Activated CD4-positive, alpha-beta T cell treated with anti-CD3 and anti-CD28 coated beads, Interleukin-2, amount 10 ng/mL, durations not matched to agents 24 days and 14 days (primary cell): ENCODE data around the gene PMFBP1. TPM values are rescaled to one million over a fixed set of nuclear protein-coding genes. Genes with fewer than 3 reads are reported as not detected.
A peak's percentile ranks its signal among the peaks of the same experiment; 100 is the strongest.
"Not testable (repeated sequence)": the region's sequence is repeated elsewhere in the genome, so short reads cannot be mapped to it uniquely, and the experiment has no call there.

Experiments
- DNase-seq: peaks from one replicate; pipeline ENCODE4 v3.0.0; 2022
- H3K27ac Mint-ChIP-seq: one replicate; pipeline ENCODE4 v1.8.0; 2022; ENCODE audit warnings: mild to moderate bottlenecking, mixed read lengths
- H3K27me3 Mint-ChIP-seq: one replicate; pipeline ENCODE4 v1.8.0; 2022; ENCODE audit warnings: mixed read lengths
- H3K36me3 Mint-ChIP-seq: one replicate; pipeline ENCODE4 v1.8.0; 2022; ENCODE audit warnings: low read depth, mild to moderate bottlenecking, mixed read lengths
- H3K4me1 Mint-ChIP-seq: one replicate; pipeline ENCODE4 v1.8.0; 2021; ENCODE audit warnings: mixed read lengths
- H3K4me3 Mint-ChIP-seq: one replicate; pipeline ENCODE4 v1.8.0; 2022; ENCODE audit warnings: mild to moderate bottlenecking, moderate library complexity, mixed read lengths
- H3K9me3 Mint-ChIP-seq: one replicate; pipeline ENCODE4 v1.8.0; 2021; ENCODE audit warnings: mixed read lengths
- intact Hi-C: fragments of 100-400 bp; cut with micrococcal nuclease; formaldehyde crosslinking; loops from one replicate; pipeline ENCODE4 v1.15.1; 2023
- total RNA-seq: library from RNA; stranded (reverse); gene quantifications from 2 replicates; pipeline ENCODE4 v1.2.3, GENCODE V29; 2022

The PMFBP1 gene
- total RNA-seq, 1 donor from 2014 or later = 0.21 TPM

DNA sequence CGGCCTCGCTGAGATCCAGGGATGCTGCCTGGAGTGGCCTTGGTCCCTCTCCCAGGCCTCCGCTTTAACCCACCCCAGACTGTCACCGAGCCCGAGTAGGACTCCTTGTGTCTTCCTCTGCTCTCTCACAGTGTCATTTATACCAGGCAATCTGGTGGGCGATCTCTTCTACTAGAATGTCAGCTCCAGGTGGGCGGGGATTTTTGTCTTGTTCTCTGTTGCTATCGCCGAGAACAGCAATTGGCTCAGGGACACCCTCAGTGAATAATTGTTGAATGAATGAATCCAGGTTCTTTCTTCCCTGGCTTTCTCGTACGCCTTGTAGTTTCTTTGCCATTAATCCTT is 77.7 kb downstream of the PMFBP1 start:
- H3K4me1 Mint-ChIP-seq = peaks cover 47% of the 10 kb centered on the region
- intact Hi-C loops = loop anchor here (1.0 to 10.0 kb wide), 5 partner anchors 199 to 1292 kb away; partner anchors contain the start of genes AP1G1, IST1, PHLPP2 and VAC14
- no peak for DNase-seq
- peak overlapping the region; percentile 94 for H3K27ac Mint-ChIP-seq
- no peaks in the 10 kb centered on the region for H3K9me3 Mint-ChIP-seq
- peaks cover 47% of the 10 kb centered on the region for H3K36me3 Mint-ChIP-seq
- H3K4me3 Mint-ChIP-seq = peak overlapping the region; percentile 97
- no peaks in the 10 kb centered on the region for H3K27me3 Mint-ChIP-seq

DNA sequence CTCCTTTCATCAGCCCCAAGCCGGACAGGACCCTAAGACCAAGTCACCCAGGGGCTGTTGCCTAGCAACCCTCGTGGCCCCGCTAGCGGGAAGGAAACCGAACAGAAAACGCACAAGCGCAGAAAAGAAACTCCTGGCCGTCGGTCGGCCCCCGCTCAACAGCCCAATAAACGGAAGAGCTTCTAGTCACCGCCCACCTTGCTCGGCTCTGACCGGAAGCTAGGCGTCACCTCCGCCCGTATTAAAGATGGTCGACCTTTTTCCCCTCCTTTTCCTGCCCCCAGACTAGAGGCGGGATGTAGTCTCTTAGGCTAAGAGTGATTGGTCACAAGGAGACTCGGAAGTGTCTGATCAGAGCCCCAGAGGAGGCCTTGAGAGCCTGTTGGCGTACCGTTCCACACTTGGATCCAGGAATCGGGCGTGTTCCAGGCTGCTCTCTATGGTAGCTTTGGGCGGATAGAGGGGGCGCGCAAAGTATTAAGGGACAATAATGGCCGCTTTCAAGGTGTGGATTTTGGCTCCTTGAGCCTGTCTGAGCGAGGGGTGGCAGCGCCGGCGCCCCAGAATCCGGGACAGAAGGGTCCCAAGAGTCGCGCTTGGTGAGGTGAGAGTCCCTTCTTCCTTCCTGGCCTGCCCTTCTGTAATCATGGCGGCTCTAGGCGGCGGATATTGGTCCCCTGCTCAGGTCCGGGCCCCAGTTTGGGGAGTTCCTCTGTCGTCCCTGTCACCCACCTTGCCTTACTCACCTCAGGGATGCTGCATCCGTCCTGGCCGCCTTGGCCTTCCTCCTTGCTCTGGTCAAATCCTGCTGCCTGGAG is 78.3 kb downstream of the PMFBP1 start, which contains the start of the genes DHX38 and TXNL4B:
Gene DHX38 (plus strand): TSS at position 400 of the 818 bp plus-strand sequence. CDS start 2,311 bp downstream, outside the sequence.
Gene TXNL4B (minus strand): TSS at position 173 of the 818 bp plus-strand sequence. CDS start 2,871 bp downstream, outside the sequence.
- H3K9me3 Mint-ChIP-seq = no peaks in the 10 kb centered on the region
- intact Hi-C loops = loop anchor here (1.0 to 10.0 kb wide), 7 partner anchors 85 to 1291 kb away; partner anchors contain the start of genes AP1G1, DHODH, IST1 and PHLPP2
- peaks cover 45% of the 10 kb centered on the region for H3K4me1 Mint-ChIP-seq
- H3K36me3 Mint-ChIP-seq = peaks cover 46% of the 10 kb centered on the region
- peak; percentile 98 for DNase-seq
- H3K4me3 Mint-ChIP-seq = peak within 1 kb of the TSS; percentile 97
- H3K27me3 Mint-ChIP-seq = no peaks in the 10 kb centered on the region
- peak within 1 kb of the TSS; percentile 94 for H3K27ac Mint-ChIP-seq

DNA sequence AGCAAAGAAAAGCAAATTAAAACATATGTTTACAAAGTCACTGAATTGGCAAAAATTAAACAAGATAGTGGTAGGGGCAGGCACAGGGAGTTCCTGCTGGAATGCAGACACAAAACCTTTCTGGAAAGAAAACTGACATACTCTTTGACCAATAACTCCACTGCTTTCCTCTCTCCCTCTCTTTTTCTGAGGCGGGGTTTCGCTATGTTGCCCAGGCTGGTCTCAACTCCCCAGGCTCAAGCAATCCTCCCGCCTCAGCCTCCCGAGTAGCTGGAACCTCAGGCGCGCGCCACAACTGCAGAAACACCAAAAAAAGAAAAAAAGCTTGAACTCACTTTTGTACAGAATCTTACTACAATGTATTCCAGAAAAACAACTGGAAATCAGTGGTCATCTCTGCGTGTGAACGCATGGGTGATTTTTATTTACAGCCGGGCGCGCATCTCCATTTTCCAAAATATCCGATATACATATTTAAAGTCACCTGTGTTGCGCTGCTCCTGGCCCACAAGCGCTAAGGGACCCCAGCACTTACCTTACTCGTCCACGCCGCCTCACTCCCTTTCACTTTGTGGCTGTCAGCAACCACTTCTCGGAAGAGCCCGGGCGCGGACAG is 79.0 kb downstream of the PMFBP1 start:
- Mint-ChIP-seq H3K9me3 (no peaks in the 10 kb centered on the region), H3K27ac (peak overlapping the region; percentile 94), H3K27me3 (no peaks in the 10 kb centered on the region), H3K4me3 (peak overlapping the region; percentile 97), H3K4me1 (peaks cover 45% of the 10 kb centered on the region), H3K36me3 (peaks cover 47% of the 10 kb centered on the region)
- peak; percentile 72 for DNase-seq
- intact Hi-C loops = loop anchor here (1.0 to 10.0 kb wide), 6 partner anchors 85 to 1291 kb away; partner anchors contain the start of genes AP1G1, DHODH, PHLPP2 and VAC14

DNA sequence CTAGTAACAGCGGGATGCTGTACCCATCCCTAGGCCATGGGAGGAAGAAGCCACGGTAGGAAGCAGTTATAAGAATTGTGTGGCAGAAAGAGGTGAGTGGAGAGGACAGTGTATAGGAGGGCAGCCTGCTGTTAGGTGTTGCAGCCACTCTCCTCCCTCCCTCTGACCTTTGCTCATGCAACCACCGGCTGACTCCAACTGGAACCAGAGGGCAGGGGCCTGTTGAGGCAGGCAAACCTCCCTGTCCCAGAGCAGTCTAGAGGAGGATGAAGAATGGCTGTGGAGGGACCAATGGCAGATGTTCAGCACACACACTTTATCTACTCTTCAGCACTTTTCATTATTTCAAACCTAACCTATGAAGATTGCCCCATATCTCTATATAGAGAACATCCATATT is 80.7 kb downstream of the PMFBP1 start:
- H3K9me3 Mint-ChIP-seq = no peaks in the 10 kb centered on the region
- H3K27ac Mint-ChIP-seq = no peak overlapping the region
- intact Hi-C loops = loop anchor here (5.0 to 10.0 kb wide), 4 partner anchors 284 to 1289 kb away; partner anchors contain the start of genes AP1G1, PHLPP2 and VAC14
- DNase-seq = no peak
- H3K27me3 Mint-ChIP-seq = no peaks in the 10 kb centered on the region
- H3K4me3 Mint-ChIP-seq = peak overlapping the region; percentile 97
- peaks cover 42% of the 10 kb centered on the region for H3K4me1 Mint-ChIP-seq
- peaks cover 43% of the 10 kb centered on the region for H3K36me3 Mint-ChIP-seq

DNA sequence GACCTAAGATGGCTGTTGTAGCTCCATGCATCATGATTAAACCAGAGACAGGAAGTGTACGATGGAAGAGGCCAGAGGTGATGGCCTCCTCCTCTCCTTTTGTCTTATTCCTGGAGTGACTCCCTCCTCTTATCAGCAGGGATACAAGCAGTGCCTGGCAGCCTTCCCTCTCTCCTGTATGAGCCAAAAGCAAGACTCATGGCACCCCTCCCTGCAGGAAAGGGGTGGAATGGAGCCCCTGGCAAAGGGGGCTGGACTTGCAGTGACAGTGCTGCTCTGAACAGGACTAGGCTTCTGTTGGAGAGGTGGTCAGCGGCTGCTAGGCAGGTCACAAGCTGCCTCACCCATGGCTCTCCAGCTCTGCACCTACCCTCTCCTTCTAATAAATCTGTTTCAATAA is 87.0 kb downstream of the PMFBP1 start:
- peaks cover 49% of the 10 kb centered on the region for H3K36me3 Mint-ChIP-seq
- no peaks in the 10 kb centered on the region for H3K27me3 Mint-ChIP-seq
- peaks cover 4% of the 10 kb centered on the region for H3K4me1 Mint-ChIP-seq
- intact Hi-C loops = no loop called here
- no peak for DNase-seq
- no peak overlapping the region for H3K27ac Mint-ChIP-seq
- H3K4me3 Mint-ChIP-seq = no peak overlapping the region
- H3K9me3 Mint-ChIP-seq = peaks cover 3% of the 10 kb centered on the region

DNA sequence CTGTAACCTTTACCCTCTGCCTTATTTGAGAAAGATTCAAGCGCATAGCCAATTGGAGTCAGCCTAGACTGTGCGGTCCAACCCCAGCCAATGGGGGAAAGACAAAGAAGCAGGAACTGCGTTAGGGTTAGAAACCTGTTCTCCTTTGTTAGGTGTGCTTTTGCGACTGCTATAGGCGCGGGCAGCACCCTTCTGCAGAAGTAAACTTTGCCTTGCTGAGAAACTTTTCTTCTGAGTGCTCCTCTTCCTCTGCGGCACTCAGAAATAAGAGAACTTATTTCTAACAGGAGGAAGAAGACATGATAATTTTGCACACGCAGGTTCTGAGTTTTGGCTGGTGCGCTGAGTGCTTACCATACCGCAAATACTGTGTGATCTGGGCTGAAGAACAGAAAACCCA is 87.5 kb downstream of the PMFBP1 start:
- Mint-ChIP-seq H3K27me3 (no peaks in the 10 kb centered on the region), H3K27ac (no peak overlapping the region), H3K4me1 (peaks cover under 1% of the 10 kb centered on the region), H3K4me3 (no peak overlapping the region), H3K9me3 (peaks cover 3% of the 10 kb centered on the region), H3K36me3 (peaks cover 45% of the 10 kb centered on the region)
- DNase-seq = no peak
- intact Hi-C loops = no loop called here

DNA sequence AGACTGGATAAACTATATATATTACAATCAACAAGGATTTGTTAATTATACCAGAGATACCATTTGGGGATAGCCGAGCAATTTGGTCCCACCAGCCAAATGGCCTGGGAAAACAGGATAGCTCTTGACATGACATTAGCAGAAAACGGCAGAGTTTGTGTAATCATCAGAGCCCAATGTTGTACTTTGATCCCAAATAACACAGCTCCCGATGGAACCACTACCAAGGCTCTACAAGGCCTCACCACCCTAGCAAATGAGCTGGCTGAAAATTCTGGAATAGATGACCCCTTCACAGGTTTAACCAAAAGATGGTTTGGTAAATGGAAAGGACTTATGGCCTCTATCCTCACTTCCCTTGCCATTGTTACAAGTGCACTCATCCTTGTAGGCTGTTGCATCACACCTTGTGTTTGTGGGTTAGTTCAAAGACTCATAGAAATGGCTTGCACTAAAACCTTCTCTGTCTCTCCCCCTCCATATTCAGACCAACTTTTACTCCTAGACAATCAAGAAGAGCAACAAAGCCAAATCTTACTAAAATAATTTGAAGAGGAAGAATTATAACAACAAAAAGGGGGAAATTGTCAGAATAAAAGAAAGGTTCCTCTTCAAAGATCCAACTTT is 88.1 kb downstream of the PMFBP1 start:
- H3K36me3 Mint-ChIP-seq = peaks cover 40% of the 10 kb centered on the region
- no peak overlapping the region for H3K27ac Mint-ChIP-seq
- H3K27me3 Mint-ChIP-seq = no peaks in the 10 kb centered on the region
- intact Hi-C loops = no loop called here
- no peak overlapping the region for H3K4me3 Mint-ChIP-seq
- peaks cover 3% of the 10 kb centered on the region for H3K9me3 Mint-ChIP-seq
- DNase-seq = no peak
- no peaks in the 10 kb centered on the region for H3K4me1 Mint-ChIP-seq

DNA sequence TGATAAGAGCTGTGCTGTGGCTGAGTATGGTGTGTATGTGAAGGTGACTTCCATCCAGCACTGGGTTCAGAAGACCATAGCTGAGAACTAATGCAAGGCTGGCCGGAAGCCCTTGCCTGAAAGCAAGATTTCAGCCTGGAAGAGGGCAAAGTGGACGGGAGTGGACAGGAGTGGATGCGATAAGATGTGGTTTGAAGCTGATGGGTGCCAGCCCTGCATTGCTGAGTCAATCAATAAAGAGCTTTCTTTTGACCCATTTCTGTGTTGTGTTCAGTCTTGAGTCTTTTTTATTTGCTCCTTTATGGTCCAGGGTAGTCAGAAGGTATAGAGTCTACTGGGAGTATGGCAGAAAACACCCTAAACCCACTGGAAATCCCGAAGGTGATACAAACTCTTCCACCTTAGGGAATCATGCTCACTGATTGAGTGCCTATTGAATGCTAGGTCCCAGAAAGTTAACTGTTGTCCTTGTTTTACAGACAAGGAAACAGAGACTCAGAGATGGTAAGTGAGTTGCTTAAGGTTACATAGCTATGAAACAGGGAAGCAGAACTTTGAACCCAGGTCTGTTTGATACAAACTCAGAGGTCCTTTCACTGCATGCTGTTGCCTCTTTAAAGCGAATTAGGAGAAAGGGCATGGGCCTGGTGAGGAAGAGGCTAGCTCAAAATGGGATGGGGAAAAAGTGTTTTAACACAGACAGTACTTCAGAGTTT is 94.8 kb downstream of the PMFBP1 start:
- H3K4me3 Mint-ChIP-seq, H3K4me1 Mint-ChIP-seq, H3K27me3 Mint-ChIP-seq, H3K36me3 Mint-ChIP-seq, H3K9me3 Mint-ChIP-seq, intact Hi-C loops, DNase-seq, H3K27ac Mint-ChIP-seq: not testable (repeated sequence)

DNA sequence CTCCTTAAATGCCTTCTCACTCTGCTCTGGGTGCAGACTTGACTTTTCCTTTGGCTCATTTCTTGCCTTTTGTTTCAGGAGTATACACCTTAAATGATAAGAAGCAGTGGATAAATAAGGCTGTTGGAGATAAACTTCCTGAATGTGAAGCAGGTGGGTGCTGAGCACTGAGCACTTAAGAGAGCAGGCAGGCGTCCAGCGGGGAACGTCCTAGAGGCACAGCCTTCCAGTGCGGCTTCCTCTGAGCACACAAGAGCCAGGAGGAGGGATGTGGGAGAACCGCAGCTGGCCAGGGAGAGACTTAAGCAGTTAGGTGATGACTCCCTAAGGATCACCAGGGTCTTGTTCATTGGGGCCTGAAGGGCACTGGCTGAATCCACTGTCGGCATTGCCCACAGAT is 96.9 kb downstream of the PMFBP1 start:
- H3K4me1 Mint-ChIP-seq, H3K27me3 Mint-ChIP-seq, H3K27ac Mint-ChIP-seq, intact Hi-C loops, DNase-seq, H3K9me3 Mint-ChIP-seq, H3K36me3 Mint-ChIP-seq, H3K4me3 Mint-ChIP-seq: not testable (repeated sequence)

DNA sequence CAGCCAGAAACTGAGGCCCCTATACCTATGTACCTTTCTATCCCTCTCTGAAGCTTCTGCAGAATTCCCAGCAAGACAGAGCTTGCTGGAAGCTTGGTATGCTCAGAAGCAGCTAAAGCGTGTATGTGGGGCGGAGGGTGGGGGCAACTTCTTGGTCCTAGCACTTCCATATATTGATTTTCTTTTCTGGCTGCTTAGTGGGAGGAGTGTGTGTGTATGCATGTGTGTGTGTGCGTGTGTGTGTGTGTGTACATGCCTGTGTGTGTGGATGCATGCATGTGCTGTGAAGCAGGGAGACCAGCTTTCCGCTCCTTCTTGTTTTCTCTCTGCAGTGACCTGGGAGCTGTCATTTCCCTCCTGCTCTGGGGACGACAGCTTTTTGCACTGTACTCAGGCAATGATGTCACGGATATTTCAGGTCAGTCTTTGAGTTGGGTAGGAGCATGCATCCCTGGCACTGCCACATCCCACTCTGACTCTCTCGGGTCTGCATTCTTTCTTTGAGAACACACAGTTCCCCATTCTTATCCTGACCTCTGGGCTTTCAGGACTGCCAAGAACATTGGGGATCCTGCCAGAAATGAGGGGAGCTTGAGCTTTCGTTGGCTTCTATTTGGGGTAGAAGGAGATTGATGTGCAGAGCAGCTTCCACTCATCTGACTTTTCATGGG is 98.3 kb downstream of the PMFBP1 start:
- Mint-ChIP-seq H3K9me3 (no peaks in the 10 kb centered on the region), H3K4me3 (no peak overlapping the region), H3K27ac (no peak overlapping the region), H3K36me3 (no peaks in the 10 kb centered on the region), H3K27me3 (no peaks in the 10 kb centered on the region), H3K4me1 (no peaks in the 10 kb centered on the region)
- intact Hi-C loops = no loop called here
- no peak for DNase-seq

DNA sequence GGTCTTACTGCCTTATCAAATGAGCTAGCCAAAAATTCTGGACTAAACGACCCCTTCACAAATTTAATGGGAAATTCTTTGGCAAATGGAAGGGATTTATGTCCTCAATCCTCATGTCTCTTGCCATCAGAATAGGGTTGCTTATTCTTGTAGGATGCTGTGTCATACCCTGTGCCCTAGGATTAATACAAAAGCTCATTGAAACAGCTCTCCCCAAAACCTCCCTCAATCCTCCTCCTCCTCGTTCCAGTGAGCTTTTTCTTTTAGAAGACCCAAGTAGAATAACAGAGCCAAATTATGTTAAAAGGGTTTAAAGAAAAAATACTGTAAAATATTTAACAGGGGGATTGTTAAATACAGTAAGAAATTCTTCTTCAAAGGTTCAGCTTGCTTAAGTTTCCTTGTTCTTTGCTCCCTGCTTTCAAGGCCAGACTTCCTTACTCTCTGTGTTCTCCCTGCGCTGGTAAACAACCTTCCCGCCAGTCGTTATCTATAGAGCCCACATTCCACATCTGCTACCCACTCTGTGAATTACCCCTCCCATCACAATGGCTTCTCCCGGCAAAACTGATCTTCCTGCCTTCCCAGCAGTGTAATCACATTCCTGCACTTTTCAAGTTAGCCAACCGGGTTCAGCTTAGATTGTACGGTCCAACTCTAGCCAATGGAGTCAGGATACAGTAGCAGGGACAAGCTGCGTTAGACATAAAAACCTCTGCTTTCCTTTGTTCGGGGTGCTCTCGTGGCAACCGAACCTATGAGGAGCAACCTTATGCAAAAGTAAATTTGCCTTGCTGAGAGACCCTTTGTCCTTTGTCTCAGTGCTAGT is 99.2 kb downstream of the PMFBP1 start:
- intact Hi-C loops = no loop called here
- H3K4me1 Mint-ChIP-seq = no peaks in the 10 kb centered on the region

More for the DNA sequence above, 99.2 kb downstream of the PMFBP1 start:
- no peak for DNase-seq
- H3K27me3 Mint-ChIP-seq = no peaks in the 10 kb centered on the region
- H3K36me3 Mint-ChIP-seq = no peaks in the 10 kb centered on the region
- H3K9me3 Mint-ChIP-seq = no peaks in the 10 kb centered on the region
- H3K4me3 Mint-ChIP-seq = no peak overlapping the region
- H3K27ac Mint-ChIP-seq = no peak overlapping the region
